ENCODE data around the gene LYSMD2. TPM values are rescaled to one million over a fixed set of nuclear protein-coding genes. Genes with fewer than 3 reads are reported as not detected.

The LYSMD2 gene
- total RNA-seq, 2 experiments from 2014 or later = 14.5 to 16.8 TPM

GRCh38 chr15:51732646-51733045 is 4.8 kb downstream of the LYSMD2 start:
- Mint-ChIP-seq H3K9me3 (no peaks in the 10 kb centered on the region), H3K27ac (peak overlapping the region; percentile 47), H3K4me1 (ENCODE audit: low read depth) (peaks cover 65% of the 10 kb centered on the region), H3K27me3 (ENCODE audit: low read depth) (no peaks in the 10 kb centered on the region), H3K4me3 (no peak overlapping the region), H3K36me3 (ENCODE audit: low read depth) (peaks cover 7% of the 10 kb centered on the region)
- CTCF ChIA-PET = interaction anchor here (1.3 to 9.2 kb wide), 3 partner anchors 18 to 82 kb away, joined by 4 to 63 read pairs (median 19); no protein-coding TSS in a partner anchor
- intact Hi-C loops (cut with micrococcal nuclease) = no loop called here
- no peak for DNase-seq

GRCh38 chr15:51731549-51732267 is 5.7 kb downstream of the LYSMD2 start:
- Mint-ChIP-seq H3K9me3 (no peaks in the 10 kb centered on the region), H3K27me3 (ENCODE audit: low read depth) (no peaks in the 10 kb centered on the region), H3K4me1 (ENCODE audit: low read depth) (peaks cover 75% of the 10 kb centered on the region), H3K27ac (peak overlapping the region; percentile 82), H3K4me3 (peak overlapping the region; percentile 60), H3K36me3 (ENCODE audit: low read depth) (peaks cover 7% of the 10 kb centered on the region)
- peak; percentile 57 for DNase-seq
- intact Hi-C loops (cut with micrococcal nuclease) = no loop called here
- CTCF ChIA-PET = interaction anchor here (0.6 to 9.2 kb wide), 4 partner anchors 10 to 81 kb away, joined by 3 to 63 read pairs (median 12); no protein-coding TSS in a partner anchor

- DNase-seq = peak; percentile 58
- intact Hi-C loops (cut with micrococcal nuclease) = loop anchor here (2.0 kb wide), 4 partner anchors 47 to 105 kb away; partner anchors contain the start of genes DMXL2 and SCG3
- H3K4me3 Mint-ChIP-seq = no peak overlapping the region
- CTCF ChIA-PET = interaction anchor here (0.6 to 1.4 kb wide), 2 partner anchors 17 to 32 kb away, joined by 3 read pairs; no protein-coding TSS in a partner anchor
- no peaks in the 10 kb centered on the region for H3K27me3 Mint-ChIP-seq (ENCODE audit: low read depth)
- H3K4me1 Mint-ChIP-seq (ENCODE audit: low read depth) = peaks cover 60% of the 10 kb centered on the region
- peaks cover 6% of the 10 kb centered on the region for H3K36me3 Mint-ChIP-seq (ENCODE audit: low read depth)
- no peak overlapping the region for H3K27ac Mint-ChIP-seq
- no peaks in the 10 kb centered on the region for H3K9me3 Mint-ChIP-seq
These were observed 10.1 kb downstream of the LYSMD2 start for GRCh38 chr15:51727141-51727897.

- intact Hi-C loops (cut with micrococcal nuclease) = loop anchor here (1.0 to 2.0 kb wide), 5 partner anchors 10 to 104 kb away; partner anchors contain the start of genes DMXL2 and SCG3
- no peaks in the 10 kb centered on the region for H3K27me3 Mint-ChIP-seq (ENCODE audit: low read depth)
- no peak overlapping the region for H3K27ac Mint-ChIP-seq
- no peaks in the 10 kb centered on the region for H3K9me3 Mint-ChIP-seq
- H3K4me3 Mint-ChIP-seq = no peak overlapping the region
- peaks cover 9% of the 10 kb centered on the region for H3K36me3 Mint-ChIP-seq (ENCODE audit: low read depth)
- DNase-seq = peak; percentile 74
- CTCF ChIA-PET = interaction anchor here (1.1 to 1.4 kb wide), 2 partner anchors 10 to 16 kb away, joined by 3 read pairs; no protein-coding TSS in a partner anchor
- H3K4me1 Mint-ChIP-seq (ENCODE audit: low read depth) = peaks cover 57% of the 10 kb centered on the region
These were observed 11.0 kb downstream of the LYSMD2 start for GRCh38 chr15:51726302-51727073.

- intact Hi-C loops (cut with micrococcal nuclease) = no loop called here
- CTCF ChIA-PET = interaction anchor here (0.7 to 1.4 kb wide), 3 partner anchors 12 to 53 kb away, joined by 3 to 5 read pairs (median 4); no protein-coding TSS in a partner anchor
- Mint-ChIP-seq H3K4me3 (no peak overlapping the region), H3K27ac (no peak overlapping the region), H3K36me3 (ENCODE audit: low read depth) (peaks cover 15% of the 10 kb centered on the region), H3K27me3 (ENCODE audit: low read depth) (no peaks in the 10 kb centered on the region), H3K4me1 (ENCODE audit: low read depth) (peaks cover 46% of the 10 kb centered on the region), H3K9me3 (no peaks in the 10 kb centered on the region)
- no peak for DNase-seq
These were observed 12.8 kb downstream of the LYSMD2 start for GRCh38 chr15:51724673-51725072.

- Mint-ChIP-seq H3K27me3 (ENCODE audit: low read depth) (no peaks in the 10 kb centered on the region), H3K4me3 (no peak overlapping the region), H3K9me3 (no peaks in the 10 kb centered on the region), H3K36me3 (ENCODE audit: low read depth) (peaks cover 15% of the 10 kb centered on the region), H3K4me1 (ENCODE audit: low read depth) (peaks cover 44% of the 10 kb centered on the region), H3K27ac (no peak overlapping the region)
- intact Hi-C loops (cut with micrococcal nuclease) = no loop called here
- DNase-seq = no peak
- CTCF ChIA-PET = interaction anchor here (0.7 to 1.4 kb wide), 2 partner anchors 12 to 35 kb away, joined by 3 to 4 read pairs; no protein-coding TSS in a partner anchor
These were observed 13.3 kb downstream of the LYSMD2 start for GRCh38 chr15:51724199-51724598.

GRCh38 chr15:51721199-51721960 is 16.1 kb downstream of the LYSMD2 start:
- Mint-ChIP-seq H3K36me3 (ENCODE audit: low read depth) (peaks cover 15% of the 10 kb centered on the region), H3K27ac (no peak overlapping the region), H3K9me3 (no peaks in the 10 kb centered on the region), H3K27me3 (ENCODE audit: low read depth) (no peaks in the 10 kb centered on the region), H3K4me3 (no peak overlapping the region), H3K4me1 (ENCODE audit: low read depth) (peaks cover 31% of the 10 kb centered on the region)
- DNase-seq = no peak
- intact Hi-C loops (cut with micrococcal nuclease) = no loop called here
- CTCF ChIA-PET = interaction anchor here (0.6 kb wide), 1 partner anchor 10 kb away, joined by 3 read pairs; no protein-coding TSS in a partner anchor

GRCh38 chr15:51720201-51720995 is 17.1 kb downstream of the LYSMD2 start:
- intact Hi-C loops (cut with micrococcal nuclease) = no loop called here
- H3K9me3 Mint-ChIP-seq = no peaks in the 10 kb centered on the region
- CTCF ChIA-PET = interaction anchor here (0.6 kb wide), 1 partner anchor 845 kb away, joined by 3 read pairs; no protein-coding TSS in a partner anchor
- peaks cover 22% of the 10 kb centered on the region for H3K4me1 Mint-ChIP-seq (ENCODE audit: low read depth)
- H3K27ac Mint-ChIP-seq = no peak overlapping the region
- H3K36me3 Mint-ChIP-seq (ENCODE audit: low read depth) = peaks cover 15% of the 10 kb centered on the region
- no peak overlapping the region for H3K4me3 Mint-ChIP-seq
- no peak for DNase-seq
- no peaks in the 10 kb centered on the region for H3K27me3 Mint-ChIP-seq (ENCODE audit: low read depth)

GRCh38 chr15:51718746-51719145 is 18.7 kb downstream of the LYSMD2 start:
- H3K27me3 Mint-ChIP-seq (ENCODE audit: low read depth) = no peaks in the 10 kb centered on the region
- intact Hi-C loops (cut with micrococcal nuclease) = no loop called here
- no peak for DNase-seq
- H3K36me3 Mint-ChIP-seq (ENCODE audit: low read depth) = peaks cover 13% of the 10 kb centered on the region
- H3K27ac Mint-ChIP-seq = no peak overlapping the region
- H3K4me1 Mint-ChIP-seq (ENCODE audit: low read depth) = peaks cover 11% of the 10 kb centered on the region
- CTCF ChIA-PET = interaction anchor here (0.7 kb wide), 1 partner anchor 10 kb away, joined by 4 read pairs; no protein-coding TSS in a partner anchor
- H3K4me3 Mint-ChIP-seq = no peak overlapping the region
- no peaks in the 10 kb centered on the region for H3K9me3 Mint-ChIP-seq

- Mint-ChIP-seq H3K4me1 (ENCODE audit: low read depth) (peaks cover 11% of the 10 kb centered on the region), H3K27me3 (ENCODE audit: low read depth) (no peaks in the 10 kb centered on the region), H3K36me3 (ENCODE audit: low read depth) (peaks cover 13% of the 10 kb centered on the region), H3K4me3 (no peak overlapping the region), H3K9me3 (no peaks in the 10 kb centered on the region), H3K27ac (no peak overlapping the region)
- CTCF ChIA-PET = no interaction called here
- intact Hi-C loops (cut with micrococcal nuclease) = no loop called here
- no peak for DNase-seq
These were observed 19.2 kb downstream of the LYSMD2 start for GRCh38 chr15:51718219-51718618.
